ENCODE results near the gene FAF1.

FAF1 gene

DNA sequence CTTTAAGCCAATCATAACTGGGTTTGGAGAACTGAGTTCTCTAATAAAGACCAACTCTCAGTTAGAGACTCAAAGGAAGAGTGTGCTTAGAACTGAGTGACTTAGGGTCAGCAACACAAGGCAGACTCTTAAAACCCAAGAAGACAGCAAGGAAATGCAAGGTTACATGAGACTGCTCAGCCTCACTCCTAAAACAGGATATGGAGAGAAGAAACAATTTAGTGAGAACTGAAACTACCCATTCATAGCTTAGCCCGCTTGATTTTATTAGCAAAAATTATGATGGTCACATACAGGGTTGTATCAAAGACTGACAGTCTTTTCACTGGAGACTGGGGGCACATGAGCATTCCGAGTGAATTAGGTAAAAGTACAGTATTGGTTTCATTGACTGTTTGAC is 457.9 kb downstream of the FAF1 start:
- no peak overlapping the region for H3K4me3 ChIP-seq (ENCODE audit: low read depth in 1 of 2, low read length in 2 of 2)
- H3K9me3 ChIP-seq (ENCODE audit: control insufficient read depth in 1 of 2, low read length in 2 of 2) = peaks cover 0 to 13% of the 10 kb centered on the region in 2 donors
- H3K27me3 ChIP-seq (ENCODE audit: control insufficient read depth in 1 of 2, insufficient read depth in 2 of 2, low read length in 2 of 2) = no peaks in the 10 kb centered on the region
- H3K4me1 ChIP-seq (ENCODE audit: control insufficient read depth in 1 of 2, insufficient read depth in 2 of 2, low read length in 2 of 2) = no peaks in the 10 kb centered on the region
- no peak overlapping the region for H3K9ac ChIP-seq (ENCODE audit: low read depth in 1 of 2, low read length in 2 of 2)
- H3K36me3 ChIP-seq (ENCODE audit: control insufficient read depth in 1 of 2, insufficient read depth in 2 of 2, low read length in 2 of 2) = peaks cover 4 to 6% of the 10 kb centered on the region in 2 donors
- H3K27ac ChIP-seq (ENCODE audit: low read depth, low read length) = no peak overlapping the region

DNA sequence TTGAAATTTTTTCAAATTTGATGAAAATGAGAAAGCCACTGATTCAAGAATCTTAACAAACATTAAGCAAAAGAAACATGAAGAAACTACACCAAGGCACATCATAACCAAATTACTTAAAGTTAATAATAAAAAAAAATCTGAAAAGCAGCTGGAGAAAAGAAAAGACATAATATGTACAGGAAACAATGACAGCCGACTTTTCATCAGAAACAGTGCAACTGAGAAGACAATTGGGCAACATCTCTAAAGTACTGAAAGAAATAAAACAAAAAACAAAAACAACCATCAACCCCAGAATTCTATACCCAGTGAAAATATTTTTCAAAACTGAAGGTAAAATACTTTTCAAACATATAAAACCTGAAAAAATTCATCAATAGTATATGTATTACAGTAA is 463.1 kb downstream of the FAF1 start:
- no peak overlapping the region for H3K4me3 ChIP-seq (ENCODE audit: low read depth in 1 of 2, low read length in 2 of 2)
- H3K27ac ChIP-seq (ENCODE audit: low read depth, low read length) = no peak overlapping the region
- H3K4me1 ChIP-seq (ENCODE audit: control insufficient read depth in 1 of 2, insufficient read depth in 2 of 2, low read length in 2 of 2) = no peaks in the 10 kb centered on the region
- H3K36me3 ChIP-seq (ENCODE audit: control insufficient read depth in 1 of 2, insufficient read depth in 2 of 2, low read length in 2 of 2) = peaks cover 0 to 5% of the 10 kb centered on the region in 2 donors
- H3K27me3 ChIP-seq (ENCODE audit: control insufficient read depth in 1 of 2, insufficient read depth in 2 of 2, low read length in 2 of 2) = no peaks in the 10 kb centered on the region
- H3K9me3 ChIP-seq (ENCODE audit: control insufficient read depth in 1 of 2, low read length in 2 of 2) = peaks cover 0 to 18% of the 10 kb centered on the region in 2 donors
- no peak overlapping the region for H3K9ac ChIP-seq (ENCODE audit: low read depth in 1 of 2, low read length in 2 of 2)

DNA sequence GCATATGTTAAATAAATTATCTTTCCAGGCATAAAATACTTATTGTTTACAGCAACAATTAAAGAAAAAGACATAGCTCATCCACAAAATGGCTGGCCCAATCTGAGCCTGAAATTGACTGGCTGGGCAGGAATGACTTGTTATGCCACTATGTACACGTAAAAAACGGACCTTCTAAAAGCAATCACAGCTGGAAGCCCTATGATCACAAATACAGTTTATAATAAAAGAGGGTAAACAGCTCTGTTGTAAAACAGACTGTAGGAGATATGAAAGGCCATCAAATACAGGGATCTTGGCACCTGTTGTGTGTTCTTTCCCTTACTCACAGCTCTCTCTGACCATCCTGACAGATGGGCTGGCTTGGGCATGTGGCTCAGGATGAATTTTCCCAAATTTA is 466.4 kb downstream of the FAF1 start:
- Histone ChIP-seq H3K4me1 (ENCODE audit: control insufficient read depth in 1 of 2, insufficient read depth in 2 of 2, low read length in 2 of 2) (no peaks in the 10 kb centered on the region), H3K27ac (ENCODE audit: low read depth, low read length) (no peak overlapping the region), H3K36me3 (ENCODE audit: control insufficient read depth in 1 of 2, insufficient read depth in 2 of 2, low read length in 2 of 2) (peaks cover 8 to 9% of the 10 kb centered on the region in 2 donors), H3K27me3 (ENCODE audit: control insufficient read depth in 1 of 2, insufficient read depth in 2 of 2, low read length in 2 of 2) (no peaks in the 10 kb centered on the region), H3K9ac (ENCODE audit: low read depth in 1 of 2, low read length in 2 of 2) (no peak overlapping the region), H3K4me3 (ENCODE audit: low read depth in 1 of 2, low read length in 2 of 2) (no peak overlapping the region), H3K9me3 (ENCODE audit: control insufficient read depth in 1 of 2, low read length in 2 of 2) (peaks cover 0 to 18% of the 10 kb centered on the region in 2 donors)

DNA sequence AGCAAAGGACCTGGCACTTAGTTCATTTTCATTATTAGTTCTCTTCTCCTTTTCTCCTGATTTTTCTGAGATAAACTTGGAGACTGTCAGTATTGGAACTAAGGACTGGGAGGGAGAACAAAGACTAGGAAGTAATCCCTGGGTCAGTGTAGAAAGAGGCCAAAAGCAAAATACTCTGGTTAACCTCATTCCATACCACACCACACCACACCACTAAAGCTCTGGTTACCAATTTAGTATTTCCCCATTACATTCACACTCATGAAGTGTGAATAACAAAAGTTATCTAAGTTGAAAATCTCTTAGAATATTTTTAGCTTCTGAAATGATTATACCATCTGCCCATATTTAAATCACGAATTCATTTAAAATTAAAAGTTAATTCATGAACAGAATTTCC is 467.9 kb downstream of the FAF1 start:
- H3K27me3 ChIP-seq (ENCODE audit: control insufficient read depth in 1 of 2, insufficient read depth in 2 of 2, low read length in 2 of 2) = no peaks in the 10 kb centered on the region
- no peaks in the 10 kb centered on the region for H3K4me1 ChIP-seq (ENCODE audit: control insufficient read depth in 1 of 2, insufficient read depth in 2 of 2, low read length in 2 of 2)
- H3K9me3 ChIP-seq (ENCODE audit: control insufficient read depth in 1 of 2, low read length in 2 of 2) = peaks cover 0 to 9% of the 10 kb centered on the region in 2 donors
- H3K36me3 ChIP-seq (ENCODE audit: control insufficient read depth in 1 of 2, insufficient read depth in 2 of 2, low read length in 2 of 2) = peaks cover 9 to 12% of the 10 kb centered on the region in 2 donors
- H3K4me3 ChIP-seq (ENCODE audit: low read depth in 1 of 2, low read length in 2 of 2) = no peak overlapping the region
- no peak overlapping the region for H3K27ac ChIP-seq (ENCODE audit: low read depth, low read length)
- no peak overlapping the region for H3K9ac ChIP-seq (ENCODE audit: low read depth in 1 of 2, low read length in 2 of 2)

DNA sequence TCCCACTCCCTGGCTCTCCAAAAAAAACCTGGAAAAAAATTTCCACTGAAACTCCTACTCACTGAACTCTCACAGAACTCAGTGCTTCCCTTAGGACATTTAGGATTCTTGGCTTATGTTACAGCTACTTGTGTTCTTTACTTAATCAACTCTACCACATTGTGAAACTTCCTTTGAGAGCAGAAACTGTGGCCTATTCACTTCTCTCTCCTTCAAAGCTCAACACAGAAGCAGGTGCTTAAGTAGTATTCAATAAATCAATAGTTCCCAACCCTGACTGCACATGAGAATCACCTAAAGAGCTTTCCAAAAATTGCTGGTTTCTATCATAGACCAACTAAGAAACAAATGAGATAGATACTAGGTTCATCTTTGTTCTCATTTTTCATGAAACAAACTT is 468.9 kb downstream of the FAF1 start:
- H3K27me3 ChIP-seq (ENCODE audit: control insufficient read depth in 1 of 2, insufficient read depth in 2 of 2, low read length in 2 of 2) = no peaks in the 10 kb centered on the region
- H3K4me1 ChIP-seq (ENCODE audit: control insufficient read depth in 1 of 2, insufficient read depth in 2 of 2, low read length in 2 of 2) = no peaks in the 10 kb centered on the region
- H3K9ac ChIP-seq (ENCODE audit: low read depth in 1 of 2, low read length in 2 of 2) = no peak overlapping the region
- no peaks in the 10 kb centered on the region for H3K9me3 ChIP-seq (ENCODE audit: control insufficient read depth in 1 of 2, low read length in 2 of 2)
- H3K36me3 ChIP-seq (ENCODE audit: control insufficient read depth in 1 of 2, insufficient read depth in 2 of 2, low read length in 2 of 2) = peaks cover 7 to 9% of the 10 kb centered on the region in 2 donors
- H3K4me3 ChIP-seq (ENCODE audit: low read depth in 1 of 2, low read length in 2 of 2) = no peak overlapping the region
- no peak overlapping the region for H3K27ac ChIP-seq (ENCODE audit: low read depth, low read length)

DNA sequence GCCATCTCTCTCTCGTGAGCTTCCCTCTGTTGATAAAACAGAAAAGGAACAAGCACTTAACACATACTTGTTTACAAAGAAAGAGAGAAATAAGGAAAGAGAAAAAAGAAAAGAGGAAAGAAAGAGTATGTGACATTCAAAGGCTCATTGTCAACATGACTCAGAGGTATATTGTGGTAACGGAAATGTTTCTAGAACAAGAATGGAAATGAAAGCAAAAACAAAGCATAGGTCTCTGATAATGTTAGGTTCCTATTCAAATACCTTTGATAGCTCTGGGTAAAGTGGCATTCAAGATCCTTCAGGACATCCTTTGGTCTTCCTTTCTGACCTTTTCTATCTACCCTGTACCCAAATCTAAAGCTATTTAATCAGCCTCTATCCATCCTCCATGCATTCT is 469.4 kb downstream of the FAF1 start:
- Histone ChIP-seq H3K27me3 (ENCODE audit: control insufficient read depth in 1 of 2, insufficient read depth in 2 of 2, low read length in 2 of 2) (no peaks in the 10 kb centered on the region), H3K27ac (ENCODE audit: low read depth, low read length) (no peak overlapping the region), H3K9me3 (ENCODE audit: control insufficient read depth in 1 of 2, low read length in 2 of 2) (no peaks in the 10 kb centered on the region), H3K9ac (ENCODE audit: low read depth in 1 of 2, low read length in 2 of 2) (no peak overlapping the region), H3K4me1 (ENCODE audit: control insufficient read depth in 1 of 2, insufficient read depth in 2 of 2, low read length in 2 of 2) (no peaks in the 10 kb centered on the region), H3K4me3 (ENCODE audit: low read depth in 1 of 2, low read length in 2 of 2) (no peak overlapping the region), H3K36me3 (ENCODE audit: control insufficient read depth in 1 of 2, insufficient read depth in 2 of 2, low read length in 2 of 2) (peaks cover 7 to 9% of the 10 kb centered on the region in 2 donors)

DNA sequence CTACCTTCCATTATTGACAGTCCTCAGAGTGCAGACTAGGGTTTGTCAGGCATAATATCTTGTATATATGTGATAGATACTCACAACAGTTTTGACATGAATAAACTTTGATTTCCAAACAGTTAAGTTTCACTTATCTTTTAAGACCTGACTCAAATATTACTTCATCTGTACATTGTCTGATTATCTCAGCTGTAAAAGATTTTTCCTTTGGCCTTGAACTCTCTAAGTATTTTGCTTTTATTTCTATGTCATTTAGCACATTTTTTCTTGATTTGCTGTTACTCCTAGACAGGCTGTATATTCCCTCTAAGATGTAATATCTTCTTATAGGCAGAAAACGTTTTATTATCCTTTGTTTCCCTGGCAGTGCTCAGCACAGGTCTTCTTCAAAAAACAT is 471.2 kb downstream of the FAF1 start:
- Histone ChIP-seq H3K27me3 (ENCODE audit: control insufficient read depth in 1 of 2, insufficient read depth in 2 of 2, low read length in 2 of 2) (no peaks in the 10 kb centered on the region), H3K4me3 (ENCODE audit: low read depth in 1 of 2, low read length in 2 of 2) (no peak overlapping the region), H3K9me3 (ENCODE audit: control insufficient read depth in 1 of 2, low read length in 2 of 2) (no peaks in the 10 kb centered on the region), H3K9ac (ENCODE audit: low read depth in 1 of 2, low read length in 2 of 2) (no peak overlapping the region), H3K36me3 (ENCODE audit: control insufficient read depth in 1 of 2, insufficient read depth in 2 of 2, low read length in 2 of 2) (peaks cover 7 to 9% of the 10 kb centered on the region in 2 donors), H3K27ac (ENCODE audit: low read depth, low read length) (no peak overlapping the region), H3K4me1 (ENCODE audit: control insufficient read depth in 1 of 2, insufficient read depth in 2 of 2, low read length in 2 of 2) (no peaks in the 10 kb centered on the region)

DNA sequence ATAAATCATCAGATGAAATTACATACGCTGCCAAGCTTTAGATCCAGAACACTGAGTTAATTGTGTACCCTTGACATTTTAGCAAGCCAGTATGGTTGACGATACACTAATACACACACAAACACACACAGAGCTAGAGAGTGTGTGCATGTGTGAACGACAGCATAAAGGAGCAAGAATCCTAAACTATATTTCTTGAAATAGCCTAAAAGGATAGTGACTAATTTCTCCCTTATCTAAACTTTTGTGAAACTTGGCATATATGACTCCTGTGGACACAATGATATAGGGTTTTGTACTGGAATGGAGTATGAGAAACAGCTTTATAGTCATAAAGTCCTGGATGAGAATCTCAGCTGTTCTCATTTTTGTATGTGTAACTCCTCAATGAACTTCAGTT is 471.7 kb downstream of the FAF1 start:
- Histone ChIP-seq H3K4me3 (ENCODE audit: low read depth in 1 of 2, low read length in 2 of 2) (no peak overlapping the region), H3K9me3 (ENCODE audit: control insufficient read depth in 1 of 2, low read length in 2 of 2) (no peaks in the 10 kb centered on the region), H3K36me3 (ENCODE audit: control insufficient read depth in 1 of 2, insufficient read depth in 2 of 2, low read length in 2 of 2) (peaks cover 7 to 9% of the 10 kb centered on the region in 2 donors), H3K4me1 (ENCODE audit: control insufficient read depth in 1 of 2, insufficient read depth in 2 of 2, low read length in 2 of 2) (no peaks in the 10 kb centered on the region), H3K27me3 (ENCODE audit: control insufficient read depth in 1 of 2, insufficient read depth in 2 of 2, low read length in 2 of 2) (no peaks in the 10 kb centered on the region), H3K9ac (ENCODE audit: low read depth in 1 of 2, low read length in 2 of 2) (no peak overlapping the region), H3K27ac (ENCODE audit: low read depth, low read length) (no peak overlapping the region)

DNA sequence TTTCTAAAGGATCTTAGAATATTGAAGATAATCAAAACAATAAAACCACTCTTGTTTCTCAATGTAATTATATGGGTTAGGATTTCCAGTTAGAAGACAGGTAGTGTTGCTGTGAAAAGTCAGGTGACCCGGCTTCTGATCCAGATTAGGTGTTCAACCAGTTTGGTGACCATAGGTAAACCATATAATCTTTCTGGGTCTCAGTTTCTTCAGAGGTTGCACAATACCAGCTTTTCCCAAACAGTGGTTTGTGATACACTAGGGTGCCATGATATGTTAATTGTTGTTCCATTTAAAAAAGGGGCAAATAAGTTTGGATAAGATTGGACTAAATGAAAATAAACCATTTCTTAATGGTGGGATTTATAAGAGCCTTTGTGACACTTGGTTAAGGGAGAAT is 472.3 kb downstream of the FAF1 start:
- Histone ChIP-seq H3K27ac (ENCODE audit: low read depth, low read length) (no peak overlapping the region), H3K4me1 (ENCODE audit: control insufficient read depth in 1 of 2, insufficient read depth in 2 of 2, low read length in 2 of 2) (no peaks in the 10 kb centered on the region), H3K27me3 (ENCODE audit: control insufficient read depth in 1 of 2, insufficient read depth in 2 of 2, low read length in 2 of 2) (no peaks in the 10 kb centered on the region), H3K9me3 (ENCODE audit: control insufficient read depth in 1 of 2, low read length in 2 of 2) (no peaks in the 10 kb centered on the region), H3K9ac (ENCODE audit: low read depth in 1 of 2, low read length in 2 of 2) (no peak overlapping the region), H3K36me3 (ENCODE audit: control insufficient read depth in 1 of 2, insufficient read depth in 2 of 2, low read length in 2 of 2) (peaks cover 7 to 9% of the 10 kb centered on the region in 2 donors), H3K4me3 (ENCODE audit: low read depth in 1 of 2, low read length in 2 of 2) (no peak overlapping the region)

DNA sequence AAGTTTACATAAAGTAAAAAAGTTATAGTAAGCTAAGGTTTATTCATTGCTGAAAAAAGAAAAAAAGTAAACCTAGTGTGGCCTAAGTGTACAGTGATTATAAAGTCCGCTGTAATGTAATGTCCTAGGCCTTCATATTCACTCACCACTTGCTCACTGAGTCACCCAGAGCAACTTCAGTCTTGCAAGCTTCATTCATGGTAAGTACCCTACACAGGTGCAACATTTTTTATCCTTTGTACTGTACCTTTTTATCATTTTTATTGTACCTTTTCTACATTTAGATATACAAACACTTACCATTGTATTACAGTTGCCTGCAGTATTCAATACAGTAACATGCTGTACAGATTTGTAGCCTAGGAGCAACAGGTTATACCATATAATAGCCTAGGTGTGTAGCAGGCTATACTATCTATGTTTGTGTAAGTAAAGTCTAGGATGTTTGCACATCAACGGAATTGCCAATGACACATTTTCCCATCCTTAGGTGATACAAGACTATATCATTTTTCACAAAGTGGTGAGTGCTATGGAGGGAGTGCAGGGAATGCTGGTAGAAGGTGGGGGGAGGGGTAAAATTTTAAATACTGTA is 478.8 kb downstream of the FAF1 start:
- Histone ChIP-seq H3K27ac (ENCODE audit: low read depth, low read length) (no peak overlapping the region), H3K27me3 (ENCODE audit: control insufficient read depth in 1 of 2, insufficient read depth in 2 of 2, low read length in 2 of 2) (no peaks in the 10 kb centered on the region), H3K9ac (ENCODE audit: low read depth in 1 of 2, low read length in 2 of 2) (no peak overlapping the region), H3K4me3 (ENCODE audit: low read depth in 1 of 2, low read length in 2 of 2) (no peak overlapping the region), H3K9me3 (ENCODE audit: control insufficient read depth in 1 of 2, low read length in 2 of 2) (no peaks in the 10 kb centered on the region), H3K4me1 (ENCODE audit: control insufficient read depth in 1 of 2, insufficient read depth in 2 of 2, low read length in 2 of 2) (no peaks in the 10 kb centered on the region), H3K36me3 (ENCODE audit: control insufficient read depth in 1 of 2, insufficient read depth in 2 of 2, low read length in 2 of 2) (peaks cover 0 to 6% of the 10 kb centered on the region in 2 donors)

DNA sequence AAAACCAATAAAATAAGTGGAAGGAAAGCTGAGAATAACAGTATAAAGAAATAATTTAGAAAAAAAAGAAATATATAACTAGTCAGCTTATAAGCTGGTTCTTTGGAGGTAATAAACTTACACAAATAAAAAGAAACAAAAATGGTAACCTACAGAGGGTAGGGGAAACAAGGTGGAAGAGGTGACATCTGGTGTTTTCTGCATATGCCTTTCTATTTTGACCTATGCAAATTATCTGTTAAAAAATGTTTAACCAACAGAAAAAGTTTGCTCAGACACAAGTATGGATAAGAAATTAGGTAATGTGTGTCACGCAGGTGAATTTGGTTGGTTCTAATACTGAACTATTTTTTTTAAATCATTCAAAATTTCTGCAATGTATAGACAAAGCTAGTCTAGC is 483.3 kb downstream of the FAF1 start:
- no peak overlapping the region for H3K9ac ChIP-seq (ENCODE audit: low read depth in 1 of 2, low read length in 2 of 2)
- no peak overlapping the region for H3K27ac ChIP-seq (ENCODE audit: low read depth, low read length)
- H3K4me3 ChIP-seq (ENCODE audit: low read depth in 1 of 2, low read length in 2 of 2) = no peak overlapping the region
- no peaks in the 10 kb centered on the region for H3K27me3 ChIP-seq (ENCODE audit: control insufficient read depth in 1 of 2, insufficient read depth in 2 of 2, low read length in 2 of 2)
- peaks cover 4 to 12% of the 10 kb centered on the region in 2 donors for H3K36me3 ChIP-seq (ENCODE audit: control insufficient read depth in 1 of 2, insufficient read depth in 2 of 2, low read length in 2 of 2)
- peaks cover 5 to 8% of the 10 kb centered on the region in 2 donors for H3K4me1 ChIP-seq (ENCODE audit: control insufficient read depth in 1 of 2, insufficient read depth in 2 of 2, low read length in 2 of 2)
- H3K9me3 ChIP-seq (ENCODE audit: control insufficient read depth in 1 of 2, low read length in 2 of 2) = no peaks in the 10 kb centered on the region

All from duodenal mucosa (tissue), 2 donors.